ENCODE data around the gene ATP1B2. TPM values are rescaled to one million over a fixed set of nuclear protein-coding genes. Genes with fewer than 3 reads are reported as not detected.

ATP1B2 gene
- total and polyA plus RNA-seq, 7 donors: 0.60 to 4.2 (median 1.3) TPM; not detected in 1

DNA sequence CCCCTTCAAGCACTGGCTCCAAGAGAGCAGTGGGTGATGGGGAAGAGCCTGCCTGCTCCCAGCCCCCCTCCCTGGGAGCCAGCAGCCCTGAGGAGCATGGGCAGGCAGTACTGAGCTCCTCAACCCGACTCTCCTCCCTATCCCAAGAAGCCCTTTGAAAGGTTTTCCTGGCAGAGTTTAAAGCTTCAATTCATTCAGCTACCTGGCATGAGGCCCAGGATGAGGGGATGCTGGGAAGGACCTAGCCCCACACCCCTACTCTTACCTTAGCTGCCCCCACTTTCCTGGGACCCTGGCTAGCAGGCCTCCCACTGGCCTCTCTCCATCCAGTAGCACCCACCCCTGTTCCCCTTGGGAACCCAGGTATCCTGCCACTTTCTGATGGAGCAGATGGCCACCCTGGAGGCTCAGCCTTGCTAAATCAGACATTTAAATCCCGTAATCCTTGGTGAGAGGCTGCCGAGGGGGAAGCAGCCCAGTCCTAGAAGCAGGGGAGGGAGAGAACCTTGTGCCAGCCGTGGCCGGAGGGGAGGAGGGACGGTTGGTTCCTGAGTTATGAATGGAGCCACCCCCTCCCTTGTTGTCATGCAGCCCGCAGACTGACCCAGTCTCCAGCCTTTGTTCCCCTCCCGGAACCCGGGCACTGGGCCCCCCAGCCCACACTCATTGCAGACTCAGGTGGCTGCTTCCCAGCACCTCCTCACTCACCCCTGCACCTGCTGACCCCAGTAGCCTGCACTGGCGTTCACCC is 17.1 kb downstream of the ATP1B2 start:
- H3K4me1 ChIP-seq: no peaks in the 10 kb centered on the region
- intact Hi-C loops (cut with DNase I): no loop called here
- H3K27ac ChIP-seq: no peak overlapping the region
- TF ChIP-seq EP300 (IDR thresholded peaks at IDR 0.05) (no peak), POLR2AphosphoS5 (IDR thresholded peaks at IDR 0.05) (no peak), POLR2A (IDR thresholded peaks at IDR 0.05) (no peak)
- TF ChIP-seq, protein P1, sequence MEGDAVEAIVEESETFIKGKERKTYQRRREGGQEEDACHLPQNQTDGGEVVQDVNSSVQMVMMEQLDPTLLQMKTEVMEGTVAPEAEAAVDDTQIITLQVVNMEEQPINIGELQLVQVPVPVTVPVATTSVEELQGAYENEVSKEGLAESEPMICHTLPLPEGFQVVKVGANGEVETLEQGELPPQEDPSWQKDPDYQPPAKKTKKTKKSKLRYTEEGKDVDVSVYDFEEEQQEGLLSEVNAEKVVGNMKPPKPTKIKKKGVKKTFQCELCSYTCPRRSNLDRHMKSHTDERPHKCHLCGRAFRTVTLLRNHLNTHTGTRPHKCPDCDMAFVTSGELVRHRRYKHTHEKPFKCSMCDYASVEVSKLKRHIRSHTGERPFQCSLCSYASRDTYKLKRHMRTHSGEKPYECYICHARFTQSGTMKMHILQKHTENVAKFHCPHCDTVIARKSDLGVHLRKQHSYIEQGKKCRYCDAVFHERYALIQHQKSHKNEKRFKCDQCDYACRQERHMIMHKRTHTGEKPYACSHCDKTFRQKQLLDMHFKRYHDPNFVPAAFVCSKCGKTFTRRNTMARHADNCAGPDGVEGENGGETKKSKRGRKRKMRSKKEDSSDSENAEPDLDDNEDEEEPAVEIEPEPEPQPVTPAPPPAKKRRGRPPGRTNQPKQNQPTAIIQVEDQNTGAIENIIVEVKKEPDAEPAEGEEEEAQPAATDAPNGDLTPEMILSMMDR (IDR thresholded peaks at IDR 0.05): no peak
- peaks cover 8 to 71% (median 22%) of the 10 kb centered on the region in 4 donors for H3K36me3 ChIP-seq
- DNase-seq: no peak
- no peak overlapping the region for H3K4me3 ChIP-seq
- WGBS, 2 donors: 79 to 81% methylated on average over 10 of the region's 10 CpGs
- H3K27me3 ChIP-seq: no peaks in the 10 kb centered on the region
- H3K9me3 ChIP-seq: no peaks in the 10 kb centered on the region

DNA sequence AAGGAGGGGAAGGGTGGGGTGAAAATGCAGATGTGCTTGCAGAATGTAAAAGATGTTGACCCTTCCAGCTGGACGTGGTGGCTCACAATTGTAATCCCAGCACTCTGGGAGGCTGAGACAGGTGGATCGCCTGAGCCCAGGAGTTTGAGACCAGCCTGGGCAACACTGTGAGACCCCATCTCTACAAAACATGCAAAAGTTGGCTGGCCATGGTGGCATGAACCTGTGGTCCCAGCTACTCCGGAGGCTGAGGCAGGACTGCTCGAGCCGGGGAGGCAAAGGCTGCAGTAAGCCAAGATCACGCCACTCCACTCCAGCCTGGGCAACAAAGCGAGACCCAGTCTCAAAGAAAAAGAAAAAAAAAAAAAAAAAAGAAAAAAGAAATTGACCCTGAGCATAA is 17.8 kb downstream of the ATP1B2 start:
- peaks cover 0 to 2% (median 0%) of the 10 kb centered on the region in 4 donors for H3K9me3 ChIP-seq
- no peak for TF ChIP-seq EP300 (IDR thresholded peaks at IDR 0.05)
- TF ChIP-seq POLR2AphosphoS5 (IDR thresholded peaks at IDR 0.05): no peak
- TF ChIP-seq, protein P1 (IDR thresholded peaks at IDR 0.05): no peak
- no peak for TF ChIP-seq POLR2A (IDR thresholded peaks at IDR 0.05)
- no peak overlapping the region for H3K4me3 ChIP-seq
- no peak for DNase-seq
- 93 to 96% methylated on average over 7 of the region's 7 CpGs for WGBS, 2 donors
- H3K27ac ChIP-seq: no peak overlapping the region
- H3K27me3 ChIP-seq: no peaks in the 10 kb centered on the region
- no peaks in the 10 kb centered on the region for H3K4me1 ChIP-seq
- H3K36me3 ChIP-seq: peaks cover 12 to 77% (median 26%) of the 10 kb centered on the region in 4 donors
- intact Hi-C loops (cut with DNase I): no loop called here

DNA sequence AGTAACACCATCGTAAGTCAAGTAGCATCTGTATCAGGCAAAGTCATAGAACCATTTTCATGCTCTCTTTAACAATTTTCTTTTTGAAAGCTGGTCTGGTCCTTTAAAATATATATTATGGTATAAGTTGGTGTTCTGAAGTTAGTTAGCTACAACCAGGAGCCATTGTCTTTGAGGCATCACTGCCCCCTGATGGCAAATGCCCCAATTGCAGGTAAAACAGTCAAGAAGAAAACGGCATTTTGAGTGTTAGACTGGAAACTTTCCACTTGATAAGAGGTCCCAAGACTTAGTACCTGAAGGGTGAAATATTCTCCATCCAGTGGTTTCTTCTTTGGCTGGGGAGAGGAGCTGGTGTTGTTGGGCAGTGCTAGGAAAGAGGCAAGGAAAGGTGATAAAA is 22.5 kb downstream of the ATP1B2 start:
- H3K9me3 ChIP-seq: peaks cover 0 to 5% (median 0%) of the 10 kb centered on the region in 4 donors
- 94% methylated on average over 2 of the region's 2 CpGs for WGBS, 2 donors
- no peaks in the 10 kb centered on the region for H3K27me3 ChIP-seq
- no peaks in the 10 kb centered on the region for H3K4me1 ChIP-seq
- no peak for DNase-seq
- intact Hi-C loops (cut with DNase I): no loop called here
- H3K4me3 ChIP-seq: no peak overlapping the region
- H3K36me3 ChIP-seq: peaks cover 28 to 78% (median 44%) of the 10 kb centered on the region in 4 donors
- TF ChIP-seq POLR2A (IDR thresholded peaks at IDR 0.05) (no peak), POLR2AphosphoS5 (IDR thresholded peaks at IDR 0.05) (no peak)
- TF ChIP-seq, protein P1 (IDR thresholded peaks at IDR 0.05): peak in 1 of 4 experiments; percentile 17
- no peak overlapping the region for H3K27ac ChIP-seq

DNA sequence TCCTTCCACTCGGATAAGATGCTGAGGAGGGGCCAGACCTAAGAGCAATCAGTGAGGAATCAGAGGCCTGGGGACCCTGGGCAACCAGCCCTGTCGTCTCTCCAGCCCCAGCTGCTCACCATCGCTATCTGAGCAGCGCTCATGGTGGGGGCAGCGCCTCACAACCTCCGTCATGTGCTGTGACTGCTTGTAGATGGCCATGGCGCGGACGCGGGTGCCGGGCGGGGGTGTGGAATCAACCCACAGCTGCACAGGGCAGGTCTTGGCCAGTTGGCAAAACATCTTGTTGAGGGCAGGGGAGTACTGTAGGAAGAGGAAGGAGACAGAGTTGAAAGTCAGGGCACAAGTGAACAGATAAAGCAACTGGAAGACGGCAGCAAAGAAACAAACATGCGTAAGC is 24.2 kb downstream of the ATP1B2 start:
- no peak overlapping the region for H3K4me3 ChIP-seq
- peaks cover 0 to 5% (median 0%) of the 10 kb centered on the region in 4 donors for H3K9me3 ChIP-seq
- no peak overlapping the region for H3K27ac ChIP-seq
- DNase-seq: no peak
- 91 to 96% methylated on average over 14 of the region's 14 CpGs for WGBS, 2 donors
- no peaks in the 10 kb centered on the region for H3K27me3 ChIP-seq
- peaks cover 28 to 61% (median 39%) of the 10 kb centered on the region in 4 donors for H3K36me3 ChIP-seq
- no peaks in the 10 kb centered on the region for H3K4me1 ChIP-seq
- TF ChIP-seq POLR2A (IDR thresholded peaks at IDR 0.05) (no peak), POLR2AphosphoS5 (IDR thresholded peaks at IDR 0.05) (no peak), EP300 (IDR thresholded peaks at IDR 0.05) (no peak)
- TF ChIP-seq, protein P1 (IDR thresholded peaks at IDR 0.05): no peak
- intact Hi-C loops (cut with DNase I): no loop called here

Measured in sigmoid colon (tissue), 7 donors.